Liver (tissue), 9 donors: ENCODE results near the gene LRMDA. TPM values are rescaled to one million over a fixed set of nuclear protein-coding genes. Genes with fewer than 3 reads are reported as not detected.

ENCODE experiments used
- DNase-seq: peaks from one replicate; pipeline ENCODE4 v3.0.0-alpha.2; 2017; ENCODE audit warnings: low spot score
- H3K27ac ChIP-seq, 2 donors: one replicate each; pipeline ENCODE4 v1.7.0; 2013; ENCODE audit warnings: inconsistent platforms in 2 of 2, low read length in 2 of 2, control low read depth in 1 of 2, low read depth in 1 of 2, mild to moderate bottlenecking in 1 of 2
- H3K27me3 ChIP-seq, 4 donors: one replicate each; pipeline versions ENCODE4 v1.6.1 to v1.7.0; 2013; ENCODE audit warnings: low read length in 3 of 4, inconsistent platforms in 1 of 4, mild to moderate bottlenecking in 1 of 4, moderate library complexity in 1 of 4; ENCODE audit not compliant: control insufficient read depth in 4 of 4, insufficient read depth in 4 of 4
- H3K36me3 ChIP-seq, 4 donors: one replicate each; pipeline versions ENCODE4 v1.6.1 to v1.7.0; 2013; ENCODE audit warnings: low read length in 3 of 4, mild to moderate bottlenecking in 3 of 4, low read depth in 1 of 4, moderate library complexity in 1 of 4; ENCODE audit not compliant: control insufficient read depth in 4 of 4, insufficient read depth in 3 of 4
- H3K4me1 ChIP-seq, 4 donors: one replicate each; pipeline versions ENCODE4 v1.6.1 to v1.7.0; 2013; ENCODE audit warnings: low read length in 3 of 4, mild to moderate bottlenecking in 3 of 4, moderate library complexity in 1 of 4; ENCODE audit not compliant: control insufficient read depth in 4 of 4, insufficient read depth in 4 of 4
- H3K4me3 ChIP-seq, 3 donors: one replicate each; pipeline versions ENCODE4 v1.6.1 to v1.7.0; 2013; ENCODE audit warnings: low read length in 3 of 3, control low read depth in 1 of 3, low read depth in 1 of 3, mild to moderate bottlenecking in 1 of 3
- H3K9ac ChIP-seq, 2 donors: one replicate each; pipeline ENCODE4 v1.7.0; 2013; ENCODE audit warnings: low read length in 2 of 2, mild to moderate bottlenecking in 2 of 2, moderate library complexity in 2 of 2, control low read depth in 1 of 2, low read depth in 1 of 2
- H3K9me3 ChIP-seq, 4 donors: one replicate each; pipeline versions ENCODE4 v1.6.1 to v1.7.0; 2013; ENCODE audit warnings: low read length in 3 of 4; ENCODE audit not compliant: control insufficient read depth in 4 of 4
- ATF3 ChIP-seq: IDR thresholded peaks from 2 replicates; pipeline ENCODE4 v1.6.1; 2016; ENCODE audit warnings: antibody characterized with exemption
- CTCF ChIP-seq: fragments of 150-350 bp; IDR thresholded peaks from 2 replicates; pipeline ENCODE4 v1.5.1; 2017; ENCODE audit warnings: improper control_type of control experiment, low read depth, low read length; ENCODE audit not compliant: missing input control
- EGR1 ChIP-seq, 2 donors: IDR thresholded peaks; 2 replicates each; pipeline ENCODE4 v1.6.1; 2016 to 2018; ENCODE audit warnings: antibody characterized with exemption in 2 of 2, low read depth in 2 of 2
- FOXA1 ChIP-seq: IDR thresholded peaks from 2 replicates; pipeline ENCODE4 v1.6.1; 2016; ENCODE audit warnings: antibody characterized with exemption
- GABPA ChIP-seq, 2 donors: IDR thresholded peaks in 1 of 2; conservative IDR thresholded peaks in 1 of 2; 2 replicates each; pipeline ENCODE4 v1.6.1; 2016; ENCODE audit warnings: antibody characterized with exemption in 2 of 2, mild to moderate bottlenecking in 1 of 2, moderate library complexity in 1 of 2
- HNF4A ChIP-seq, 2 donors: conservative IDR thresholded peaks; 2 replicates each; pipeline ENCODE4 v1.6.1; 2016; ENCODE audit warnings: antibody characterized with exemption in 2 of 2, mild to moderate bottlenecking in 2 of 2
- JUND ChIP-seq, 2 donors: IDR thresholded peaks; 2 replicates each; pipeline ENCODE4 v1.6.1; 2016; ENCODE audit warnings: antibody characterized with exemption in 2 of 2
- MAX ChIP-seq: IDR thresholded peaks from 2 replicates; pipeline ENCODE4 v1.6.1; 2016; ENCODE audit warnings: antibody characterized with exemption
- RAD21 ChIP-seq, 2 donors: IDR thresholded peaks; 2 replicates each; pipeline ENCODE4 v1.6.1; 2016; ENCODE audit warnings: antibody characterized with exemption in 2 of 2, mild to moderate bottlenecking in 2 of 2
- REST ChIP-seq: IDR thresholded peaks from 2 replicates; pipeline ENCODE4 v1.6.1; 2016; ENCODE audit warnings: antibody characterized with exemption, mild to moderate bottlenecking
- TAF1 ChIP-seq: conservative IDR thresholded peaks from 2 replicates; pipeline ENCODE4 v1.6.1; 2016; ENCODE audit warnings: antibody characterized with exemption, mild to moderate bottlenecking
- YY1 ChIP-seq: IDR thresholded peaks from 2 replicates; pipeline ENCODE4 v1.6.1; 2016; ENCODE audit warnings: antibody characterized with exemption, mild to moderate bottlenecking
- ZBTB33 ChIP-seq: IDR thresholded peaks from 2 replicates; pipeline ENCODE4 v1.6.1; 2016; ENCODE audit warnings: antibody characterized with exemption
- WGBS: extraction: QIAGEN DNeasy Blood & Tissue Kit; methylation state at CpG from one replicate; pipeline ENCODE4 v1.1.7; 2013; 5-methylcytosine and 5-hydroxymethylcytosine counted together
- polyA plus RNA-seq, 2 donors: library from polyadenylated mRNA; stranded (reverse) in 1 of 2; unstranded in 1 of 2; fragments of 200-250 nt in 1 of 2; fragments of >200 nt in 1 of 2; fragmentation: Nextera tagmentation in 1 of 2; extraction: Ambion mirVana in 1 of 2; gene quantifications; one replicate each; pipeline versions ENCODE4 v1.2.1 to v1.2.3, GENCODE V29; 2013 to 2015
- total RNA-seq, 2 donors: library from RNA; depleted of rRNA; stranded (reverse); fragments of >200 nt; gene quantifications; one replicate each; pipeline ENCODE4 v1.2.3, GENCODE V29; 2014
- donor health status: healthy.
- donor health status: healthy.
- donor health status: healthy.
- donor health status: healthy.
- donor health status: healthy.

LRMDA gene
- total and polyA plus RNA-seq, 4 donors = 7.9 to 15.8 (median 11.3) TPM

- TF ChIP-seq HNF4A (conservative IDR thresholded peaks at IDR 0.05) (no peak), YY1 (no peak), EGR1 (IDR thresholded peaks at IDR 0.05; ENCODE audit: low read depth in 2 of 2) (no peak), TAF1 (no peak), CTCF (no peak), RAD21 (IDR thresholded peaks at IDR 0.05) (no peak), JUND (IDR thresholded peaks at IDR 0.05) (no peak), REST (no peak), ZBTB33 (no peak)
- H3K4me3 ChIP-seq = no peak overlapping the region
- no peaks in the 10 kb centered on the region for H3K9me3 ChIP-seq
- no peaks in the 10 kb centered on the region for H3K36me3 ChIP-seq
- no peak overlapping the region for H3K9ac ChIP-seq
- no peak overlapping the region for H3K27ac ChIP-seq
- H3K4me1 ChIP-seq = no peaks in the 10 kb centered on the region
- 84% methylated on average over 6 of the region's 6 CpGs for WGBS
- no peak for DNase-seq
- H3K27me3 ChIP-seq = no peaks in the 10 kb centered on the region
Observed at GRCh38 chr10:76398043-76398710, 966.8 kb downstream of the LRMDA start.

- DNase-seq = no peak
- Histone ChIP-seq H3K27me3 (no peaks in the 10 kb centered on the region), H3K9me3 (no peaks in the 10 kb centered on the region), H3K4me3 (no peak overlapping the region), H3K36me3 (no peaks in the 10 kb centered on the region), H3K27ac (no peak overlapping the region), H3K9ac (no peak overlapping the region), H3K4me1 (no peaks in the 10 kb centered on the region)
- WGBS = 94% methylated on average over 4 of the region's 4 CpGs
- TF ChIP-seq MAX (no peak), JUND (IDR thresholded peaks at IDR 0.05) (no peak), GABPA (IDR thresholded peaks at IDR 0.05 in 1 of 2, conservative IDR thresholded peaks at IDR 0.05 in 1 of 2) (no peak), REST (no peak), EGR1 (IDR thresholded peaks at IDR 0.05; ENCODE audit: low read depth in 2 of 2) (no peak), CTCF (no peak), ATF3 (no peak), YY1 (no peak), TAF1 (no peak), RAD21 (IDR thresholded peaks at IDR 0.05) (no peak), FOXA1 (no peak)
Observed at GRCh38 chr10:76399226-76399625, 967.8 kb downstream of the LRMDA start.
